ENCODE measurements around the gene ACAP3.

DNA sequence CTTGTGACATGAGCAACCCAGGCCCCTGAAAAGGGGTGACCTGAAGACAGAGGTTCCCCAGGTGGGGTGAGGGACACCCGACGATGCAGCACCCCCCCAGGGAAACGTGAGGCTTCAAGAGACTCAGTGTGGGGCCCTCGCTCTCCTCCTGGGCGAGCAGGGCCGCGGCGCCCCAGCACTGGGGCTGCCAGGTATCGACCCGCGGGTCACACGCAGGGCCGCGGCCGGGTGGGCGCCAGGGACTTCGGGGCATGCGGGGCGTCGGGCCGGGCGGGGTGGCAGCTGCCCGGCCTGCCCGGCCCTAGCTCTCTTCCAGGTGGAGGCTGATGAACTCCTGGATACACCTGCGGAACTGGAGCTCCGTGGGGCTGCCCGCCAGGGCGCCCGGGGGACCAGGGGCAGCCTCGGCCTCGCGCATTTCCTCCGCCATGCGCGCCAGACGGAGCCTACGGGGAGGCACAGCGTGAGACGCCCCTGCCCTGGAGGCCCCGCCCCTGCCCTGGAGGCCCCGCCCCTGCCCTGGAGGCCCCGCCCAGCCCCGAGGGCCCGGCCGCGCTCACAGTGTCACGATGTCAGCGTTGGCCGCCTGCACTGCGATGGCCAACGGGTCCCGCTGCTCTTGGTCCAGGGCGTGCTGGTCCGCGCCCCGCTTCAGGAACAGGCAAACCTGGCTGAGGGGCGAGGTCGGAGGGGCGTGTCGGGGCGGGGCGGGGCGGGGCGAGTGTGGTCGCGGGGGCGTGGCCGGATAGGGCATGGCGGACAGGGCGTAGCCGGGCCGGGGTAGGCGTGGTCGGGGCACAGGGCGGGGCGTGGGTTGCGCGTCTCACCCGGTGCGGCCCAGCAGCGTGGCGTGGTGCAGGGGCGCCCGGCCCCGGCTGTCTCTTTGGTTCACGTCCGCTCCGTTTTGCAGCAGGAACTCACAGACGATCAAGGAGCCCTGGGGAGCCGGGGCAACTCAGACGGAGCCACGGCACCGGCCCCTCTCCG is 14.2 kb downstream of the ACAP3 start:
- no peak for TF ChIP-seq GATA2 (IDR thresholded peaks at IDR 0.05; ENCODE audit: low read depth, low read length)
- TF ChIP-seq GATA3 (IDR thresholded peaks at IDR 0.05; ENCODE audit: low read depth, low read length): no peak
